Ammon's horn (tissue), 1 donor: ENCODE results near the gene RAMP2.
"Not testable (repeated sequence)": the region's sequence is repeated elsewhere in the genome, so short reads cannot be mapped to it uniquely, and the experiment has no call there.

Source experiments
- DNase-seq: peaks from one replicate; pipeline ENCODE4 v3.0.0-alpha.2; 2016; ENCODE audit warnings: low spot score

RAMP2 gene

DNA sequence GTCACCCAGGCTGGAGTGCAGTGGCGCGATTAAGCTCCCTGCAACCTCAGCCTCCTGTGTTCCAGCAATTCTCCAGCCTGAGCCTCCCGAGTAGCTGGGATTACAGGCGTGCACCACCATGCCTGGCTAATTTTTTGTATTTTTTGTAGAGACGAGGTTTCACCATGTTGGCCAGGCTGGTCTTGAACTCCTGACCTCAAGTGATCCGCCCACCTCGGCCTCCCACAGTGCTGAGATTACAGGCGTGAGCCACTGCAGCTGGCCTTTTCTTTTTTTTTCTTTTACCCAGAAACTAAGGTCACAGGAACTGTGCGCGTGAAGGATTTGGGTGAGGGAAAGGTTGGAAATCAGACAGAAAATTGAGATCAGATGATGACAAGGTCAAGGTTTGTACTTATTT lies 8.9 kb downstream of the RAMP2 start:
- DNase-seq, result not testable (repeated sequence)

DNA sequence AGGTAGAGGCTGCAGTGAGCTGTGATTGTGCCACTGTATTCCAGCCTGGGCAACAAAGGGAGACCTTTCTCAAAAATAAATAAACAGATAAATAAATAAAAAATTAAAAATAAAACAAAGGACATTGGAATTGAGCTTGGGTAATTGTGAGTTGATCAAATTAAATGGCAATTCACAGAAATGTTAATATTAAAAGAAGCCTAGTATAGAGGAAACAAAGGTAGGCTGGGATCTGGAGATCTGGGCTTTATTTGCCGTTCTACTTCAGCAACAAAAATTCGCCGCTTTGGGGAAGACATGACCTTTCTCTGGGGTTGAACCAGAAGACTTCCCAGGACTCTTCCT lies 11.9 kb downstream of the RAMP2 start:
- no peak for DNase-seq

DNA sequence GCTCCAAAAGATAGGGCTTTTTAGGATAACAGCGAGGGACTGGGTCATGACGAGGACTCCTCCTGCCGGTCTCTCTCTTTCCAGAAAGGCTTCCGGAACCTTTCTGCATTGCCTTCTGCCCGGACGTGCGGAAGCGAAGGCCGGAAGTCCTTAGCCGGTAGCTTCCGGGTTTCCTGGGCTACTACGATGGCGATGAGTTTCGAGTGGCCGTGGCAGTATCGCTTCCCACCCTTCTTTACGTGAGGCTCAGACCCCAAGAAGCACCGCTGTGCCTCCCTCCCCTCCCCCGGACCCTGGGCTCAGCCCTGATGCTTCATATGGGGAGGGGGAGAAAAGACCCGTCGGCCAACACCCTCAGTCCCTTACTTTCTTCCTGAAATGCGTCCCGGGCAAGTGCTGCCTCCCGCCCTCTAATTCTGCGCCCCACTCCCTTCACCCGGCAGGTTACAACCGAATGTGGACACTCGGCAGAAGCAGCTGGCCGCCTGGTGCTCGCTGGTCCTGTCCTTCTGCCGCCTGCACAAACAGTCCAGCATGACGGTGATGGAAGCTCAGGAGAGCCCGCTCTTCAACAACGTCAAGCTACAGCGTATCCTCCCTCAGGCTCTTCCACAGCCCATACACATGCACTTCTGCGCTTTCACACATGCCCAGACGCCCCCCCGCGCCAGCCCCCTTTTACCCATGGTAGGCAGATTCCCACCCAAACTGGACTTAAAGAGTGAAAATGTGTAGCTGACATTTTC lies 12.4 kb downstream of the RAMP2 start, which contains the start of gene VPS25:
VPS25 (plus strand) TSS at position 160 of the 746 bp plus-strand sequence; CDS start at position 187, 27 bp downstream.
- peak; percentile 87 for DNase-seq

DNA sequence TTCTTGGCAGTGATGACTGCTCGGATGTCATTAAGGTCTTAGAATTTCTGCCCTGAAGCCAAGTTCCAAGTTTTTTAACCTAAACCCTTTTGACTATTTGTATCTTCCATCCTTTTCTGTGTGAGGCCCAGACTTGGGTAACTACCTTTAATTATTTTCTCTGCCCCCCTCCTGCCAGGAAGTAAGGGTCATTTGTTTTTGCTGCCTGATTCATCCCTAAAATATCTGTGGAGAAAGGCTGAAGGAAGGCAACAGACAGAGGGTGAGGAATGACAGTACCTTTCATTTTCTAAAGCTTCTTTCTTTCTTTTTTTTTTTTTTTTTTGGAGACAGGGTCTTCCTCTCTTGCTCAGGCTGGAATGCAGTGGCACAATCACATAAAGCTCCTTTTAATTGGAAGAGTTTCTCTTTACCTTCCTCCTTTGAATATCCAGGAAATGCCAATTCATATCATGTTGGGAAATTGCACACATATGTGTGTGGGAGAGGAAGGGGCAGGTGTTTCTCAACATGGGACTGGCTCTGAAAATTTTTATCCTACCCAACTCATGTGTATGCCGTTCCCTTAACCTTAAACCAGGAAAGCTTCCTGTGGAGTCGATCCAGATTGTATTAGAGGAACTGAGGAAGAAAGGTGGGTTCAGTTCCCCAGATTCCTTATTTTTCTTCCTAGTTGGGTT lies 13.2 kb downstream of the RAMP2 start:
- no peak for DNase-seq

DNA sequence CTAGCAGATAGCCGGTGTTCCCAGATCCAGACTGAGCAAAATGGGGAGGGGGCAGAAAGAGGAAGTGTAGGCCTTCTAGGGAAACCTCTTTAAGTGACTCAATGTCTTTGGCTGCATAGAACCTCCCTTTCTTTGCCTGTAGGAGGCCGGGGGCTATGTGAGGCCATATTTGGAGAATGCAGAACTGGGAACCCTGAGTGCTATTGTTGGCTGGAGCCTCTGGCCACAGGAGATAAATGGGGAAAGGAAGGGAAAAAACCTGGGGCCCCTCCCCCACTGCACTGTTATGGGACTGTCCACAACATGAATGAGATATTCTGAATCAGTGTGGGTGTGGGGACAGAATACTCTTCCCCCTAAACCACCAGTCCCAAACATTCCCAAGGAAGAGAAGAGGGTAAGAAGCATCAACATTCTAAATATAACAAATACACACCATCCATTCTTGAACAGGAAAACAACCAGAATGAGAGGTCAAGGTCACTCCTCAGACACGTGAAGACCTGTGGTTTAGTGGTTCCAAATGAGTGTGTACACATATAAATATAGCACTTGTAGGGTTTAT lies 14.6 kb downstream of the RAMP2 start:
- no peak for DNase-seq

DNA sequence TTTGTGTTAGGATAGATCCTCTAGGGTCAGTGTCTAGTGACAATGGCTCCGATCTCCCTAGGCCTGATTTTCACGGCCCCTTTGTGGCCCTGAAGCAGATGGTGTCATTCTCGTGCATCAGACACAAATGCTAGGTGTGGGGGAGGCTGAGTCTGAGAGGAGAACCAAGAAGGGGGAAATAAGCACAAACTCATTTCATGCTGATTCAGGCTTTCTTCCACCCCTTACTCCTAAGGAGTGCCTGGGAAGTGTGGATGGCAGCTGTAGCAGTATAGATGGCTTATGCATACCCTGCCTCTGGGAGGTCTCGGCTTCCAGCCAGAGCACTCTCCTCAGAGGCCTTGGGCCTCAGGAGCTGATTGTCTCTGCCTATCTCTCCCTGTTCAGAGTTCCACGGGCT lies 17.5 kb downstream of the RAMP2 start:
- no peak for DNase-seq

DNA sequence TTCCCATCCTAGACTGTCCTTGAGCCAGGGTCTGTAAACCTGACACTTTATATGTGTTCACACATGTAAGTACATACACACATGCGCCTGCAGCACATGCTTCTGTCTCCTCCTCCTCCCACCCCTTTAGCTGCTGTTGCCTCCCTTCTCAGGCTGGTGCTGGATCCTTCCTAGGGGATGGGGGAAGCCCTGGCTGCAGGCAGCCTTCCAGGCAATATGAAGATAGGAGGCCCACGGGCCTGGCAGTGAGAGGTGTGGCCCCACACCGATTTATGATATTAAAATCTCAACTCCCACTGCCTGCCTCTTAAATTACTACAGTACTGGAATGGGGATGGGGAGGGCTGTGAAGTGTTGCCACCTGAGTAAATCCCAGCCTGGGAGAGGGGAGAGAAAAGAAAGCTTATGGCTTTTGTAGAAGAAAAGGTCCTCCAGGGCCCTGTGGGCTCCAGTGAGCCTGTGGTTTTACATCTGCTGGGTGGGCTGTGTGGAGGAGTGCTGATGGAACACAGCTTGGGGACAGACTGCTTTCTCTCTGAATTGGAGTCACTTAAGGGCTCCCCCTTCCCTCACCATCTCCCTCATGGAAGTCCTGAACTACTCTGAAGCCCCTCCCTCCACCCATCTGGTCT lies 18.4 kb downstream of the RAMP2 start:
- no peak for DNase-seq

DNA sequence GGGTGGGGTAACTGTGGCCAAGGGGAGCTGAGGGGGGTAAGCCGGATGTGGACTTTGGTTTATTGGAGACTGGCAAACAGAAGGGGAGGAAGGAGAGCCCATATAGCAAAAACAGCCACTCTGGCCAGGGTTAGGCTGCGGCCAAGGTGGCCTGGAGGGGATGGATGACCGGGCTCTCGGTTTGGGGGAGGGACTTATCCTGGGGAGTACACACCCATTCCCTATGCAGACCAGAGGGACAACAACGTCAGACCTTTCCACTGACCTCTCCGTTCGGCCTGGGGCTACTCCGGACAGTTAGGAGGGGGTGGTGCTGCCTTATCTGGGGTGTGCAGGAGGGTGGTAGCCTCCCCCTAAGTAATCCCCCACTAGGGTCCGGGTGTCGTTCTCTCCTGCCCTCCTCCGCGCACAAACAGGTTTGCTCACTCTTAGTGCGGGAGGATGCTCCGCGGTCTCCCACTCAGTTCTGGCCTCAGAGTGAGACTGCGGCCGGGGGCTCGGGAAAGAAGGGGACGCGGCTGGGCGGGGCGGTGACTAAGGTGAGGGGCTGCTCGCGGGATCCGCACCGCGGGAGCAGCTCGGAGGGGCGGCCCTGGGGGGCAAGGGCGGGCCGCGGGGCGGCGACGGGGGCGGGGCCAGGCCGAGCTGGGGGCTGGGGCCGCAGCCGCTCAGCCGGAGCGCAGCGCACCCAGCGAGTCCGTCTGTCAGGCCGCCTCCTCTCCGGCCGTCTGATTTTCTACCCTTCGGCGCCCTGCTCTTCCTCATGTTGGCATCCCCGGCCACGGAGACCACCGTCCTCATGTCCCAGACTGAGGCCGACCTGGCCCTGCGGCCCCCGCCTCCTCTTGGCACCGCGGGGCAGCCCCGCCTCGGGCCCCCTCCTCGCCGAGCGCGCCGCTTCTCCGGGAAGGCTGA lies 19.2 kb downstream of the RAMP2 start, which contains the start of gene WNK4:
WNK4 (plus strand) TSS at position 675 of the 915 bp plus-strand sequence; CDS start at position 764, 89 bp downstream.
- DNase-seq, result no peak

DNA sequence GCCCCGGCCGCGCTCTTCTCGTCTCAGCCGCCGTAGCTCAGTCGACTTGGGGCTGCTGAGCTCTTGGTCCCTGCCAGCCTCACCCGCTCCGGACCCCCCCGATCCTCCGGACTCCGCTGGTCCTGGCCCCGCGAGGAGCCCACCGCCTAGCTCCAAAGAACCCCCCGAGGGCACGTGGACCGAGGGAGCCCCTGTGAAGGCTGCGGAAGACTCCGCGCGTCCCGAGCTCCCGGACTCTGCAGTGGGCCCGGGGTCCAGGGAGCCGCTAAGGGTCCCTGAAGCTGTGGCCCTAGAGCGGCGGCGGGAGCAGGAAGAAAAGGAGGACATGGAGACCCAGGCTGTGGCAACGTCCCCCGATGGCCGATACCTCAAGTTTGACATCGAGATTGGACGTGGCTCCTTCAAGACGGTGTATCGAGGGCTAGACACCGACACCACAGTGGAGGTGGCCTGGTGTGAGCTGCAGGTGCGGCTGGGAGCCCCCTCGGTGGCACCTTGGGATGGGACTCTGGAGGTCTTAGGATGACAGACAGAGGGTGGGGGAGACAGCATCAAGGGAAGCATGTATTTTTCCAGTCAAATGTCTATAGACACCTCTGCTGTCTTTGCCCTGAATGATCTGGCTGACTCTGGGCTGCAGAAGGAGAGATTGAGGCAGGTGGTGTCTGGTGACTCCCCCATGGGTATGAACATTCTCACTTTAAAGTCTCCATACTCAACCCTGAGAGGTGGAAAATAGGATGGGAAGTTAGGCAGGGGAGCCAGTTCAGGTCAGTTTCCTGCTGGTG lies 20.0 kb downstream of the RAMP2 start:
- DNase-seq, result no peak

DNA sequence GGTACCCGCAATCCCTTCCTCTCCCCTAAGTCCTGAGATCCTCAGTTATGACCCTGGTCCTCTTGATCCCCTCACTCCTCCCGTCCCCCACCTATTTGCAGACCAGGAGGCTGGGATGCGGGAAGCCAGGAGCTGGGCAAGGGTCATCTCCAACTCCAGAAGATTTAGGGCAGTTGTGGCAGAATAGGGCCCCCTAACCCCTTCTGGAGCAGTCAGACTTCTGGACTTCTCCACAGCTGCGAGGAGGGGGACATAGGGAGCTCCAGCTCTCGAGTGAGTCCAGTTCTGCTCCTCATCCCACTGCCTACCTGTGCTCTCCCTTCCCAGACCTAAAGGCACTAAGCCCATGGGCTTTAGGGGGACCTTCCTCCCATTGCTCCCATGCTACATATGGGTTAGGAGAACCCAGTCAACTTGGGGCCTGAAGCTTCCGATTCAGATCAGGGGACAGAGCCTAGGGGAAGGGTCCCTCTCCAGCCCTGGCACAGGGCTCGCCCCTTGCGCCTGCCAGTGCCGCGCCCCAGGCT lies 20.7 kb downstream of the RAMP2 start:
- DNase-seq, result no peak

DNA sequence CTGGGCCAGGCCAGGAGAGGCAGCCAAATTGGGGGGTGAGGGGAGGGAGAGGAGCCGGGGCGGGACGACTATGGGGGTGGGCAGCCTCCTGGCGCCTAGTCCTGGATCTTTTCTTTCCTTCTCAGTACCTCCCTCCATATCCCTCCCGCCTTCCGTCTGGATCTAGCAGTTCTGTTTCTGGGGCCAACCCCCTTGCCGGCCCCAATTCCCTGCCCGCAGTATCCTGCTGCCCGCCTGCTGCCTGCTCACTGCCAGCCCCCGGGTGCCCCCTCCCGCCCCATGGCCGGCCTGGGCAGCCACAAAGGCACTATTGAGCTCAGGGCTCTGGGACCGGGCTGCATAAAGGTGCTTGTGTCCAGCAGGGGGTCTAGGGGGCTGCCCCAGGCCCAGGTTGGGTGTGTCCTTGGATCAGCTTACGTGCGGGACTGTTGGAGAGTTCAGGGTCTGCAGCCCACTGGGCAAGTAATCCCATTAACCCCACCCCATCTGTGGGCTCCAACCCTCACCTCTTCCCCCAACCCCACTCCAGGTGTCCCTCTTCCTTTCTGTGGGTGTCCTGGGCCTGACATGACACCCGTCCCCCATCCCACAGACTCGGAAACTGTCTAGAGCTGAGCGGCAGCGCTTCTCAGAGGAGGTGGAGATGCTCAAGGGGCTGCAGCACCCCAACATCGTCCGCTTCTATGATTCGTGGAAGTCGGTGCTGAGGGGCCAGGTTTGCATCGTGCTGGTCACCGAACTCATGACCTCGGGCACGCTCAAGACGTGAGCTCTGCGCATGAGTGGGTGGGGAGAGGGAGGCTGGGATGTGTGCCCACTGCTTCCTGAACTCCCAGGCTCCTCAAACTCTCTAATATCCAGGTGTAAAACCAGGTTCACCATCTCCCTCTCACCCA lies 21.4 kb downstream of the RAMP2 start:
- DNase-seq, result no peak

DNA sequence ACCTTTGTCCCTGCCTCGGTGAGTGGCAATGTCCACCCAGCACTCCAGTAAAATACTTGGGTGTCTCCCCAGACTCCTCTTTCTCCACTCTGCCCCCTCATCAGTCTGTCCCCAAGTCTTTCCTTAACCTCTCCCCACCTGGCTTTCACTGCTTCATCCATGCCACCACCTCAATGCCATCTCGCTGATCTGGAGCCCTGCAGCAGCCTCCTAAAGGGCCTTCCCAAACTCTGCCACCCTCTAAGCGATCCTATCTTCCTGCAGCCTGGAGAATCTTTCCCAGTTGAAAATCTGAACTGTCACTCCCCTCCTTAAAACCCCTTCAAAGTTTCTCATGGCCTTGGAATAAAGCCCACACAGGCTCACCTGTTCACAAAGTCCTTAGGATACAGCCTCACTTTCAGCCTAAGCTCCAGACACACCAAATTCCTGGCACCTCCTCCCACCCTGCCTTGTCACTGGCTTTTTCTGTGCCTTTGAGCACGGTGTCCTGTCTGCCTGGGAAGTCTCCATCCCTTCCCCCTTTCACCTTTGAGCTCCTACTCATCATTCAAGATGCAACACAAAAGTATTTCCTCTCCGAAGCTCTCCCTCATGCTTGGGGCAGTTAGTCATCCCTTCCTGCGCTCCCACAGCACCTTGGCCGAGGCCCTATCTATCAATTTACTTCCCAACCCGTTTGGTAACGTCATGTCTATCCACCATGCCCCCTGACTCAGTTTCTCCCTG lies 22.2 kb downstream of the RAMP2 start:
- DNase-seq, result no peak

DNA sequence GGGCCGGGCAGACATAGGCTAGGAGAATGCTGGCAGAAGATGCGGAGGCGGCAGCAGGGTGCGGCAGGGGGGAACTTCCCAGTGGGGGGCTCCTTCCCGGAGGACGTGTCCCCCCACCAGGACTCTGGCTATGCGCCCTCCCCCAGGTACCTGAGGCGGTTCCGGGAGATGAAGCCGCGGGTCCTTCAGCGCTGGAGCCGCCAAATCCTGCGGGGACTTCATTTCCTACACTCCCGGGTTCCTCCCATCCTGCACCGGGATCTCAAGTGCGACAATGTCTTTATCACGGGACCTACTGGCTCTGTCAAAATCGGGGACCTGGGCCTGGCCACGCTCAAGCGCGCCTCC lies 22.7 kb downstream of the RAMP2 start:
- DNase-seq, result no peak

DNA sequence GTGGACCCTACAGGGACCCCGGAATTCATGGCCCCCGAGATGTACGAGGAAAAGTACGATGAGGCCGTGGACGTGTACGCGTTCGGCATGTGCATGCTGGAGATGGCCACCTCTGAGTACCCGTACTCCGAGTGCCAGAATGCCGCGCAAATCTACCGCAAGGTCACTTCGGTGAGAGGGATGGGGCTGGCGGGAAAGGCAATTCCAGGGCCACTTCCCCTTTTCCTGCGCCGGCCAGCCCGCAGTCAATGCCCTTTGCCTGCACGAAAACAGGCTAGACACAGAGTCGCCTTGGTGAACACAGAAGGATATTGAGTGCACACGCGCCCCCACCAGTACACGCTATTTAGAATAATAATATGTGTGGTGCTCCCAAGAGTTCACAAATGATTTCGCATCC lies 23.4 kb downstream of the RAMP2 start:
- no peak for DNase-seq

DNA sequence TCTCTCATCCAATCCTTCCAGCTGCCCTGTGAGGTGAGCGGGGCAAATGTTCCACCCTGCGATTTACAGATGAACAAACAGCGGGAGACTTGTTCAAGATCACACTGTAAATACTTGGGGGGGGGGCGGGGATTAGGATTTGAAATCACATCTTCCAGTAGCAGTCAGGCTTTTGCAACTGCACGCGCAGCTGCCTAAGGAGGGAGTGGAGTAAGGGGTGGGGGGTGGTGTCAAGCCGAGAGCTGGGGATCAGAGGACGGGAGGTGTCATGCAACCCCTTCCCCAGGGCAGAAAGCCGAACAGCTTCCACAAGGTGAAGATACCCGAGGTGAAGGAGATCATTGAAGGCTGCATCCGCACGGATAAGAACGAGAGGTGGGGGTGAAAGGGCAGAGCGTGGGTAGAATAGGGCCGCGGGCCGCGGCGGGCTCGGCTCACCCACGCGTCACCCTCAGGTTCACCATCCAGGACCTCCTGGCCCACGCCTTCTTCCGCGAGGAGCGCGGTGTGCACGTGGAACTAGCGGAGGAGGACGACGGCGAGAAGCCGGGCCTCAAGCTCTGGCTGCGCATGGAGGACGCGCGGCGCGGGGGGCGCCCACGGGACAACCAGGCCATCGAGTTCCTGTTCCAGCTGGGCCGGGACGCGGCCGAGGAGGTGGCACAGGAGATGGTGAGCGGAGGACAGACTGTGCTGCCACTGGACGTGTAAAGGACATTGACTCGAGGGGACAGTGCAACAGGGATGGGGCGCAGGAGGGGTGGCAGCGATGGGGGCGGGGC lies 24.0 kb downstream of the RAMP2 start:
- DNase-seq, result no peak

DNA sequence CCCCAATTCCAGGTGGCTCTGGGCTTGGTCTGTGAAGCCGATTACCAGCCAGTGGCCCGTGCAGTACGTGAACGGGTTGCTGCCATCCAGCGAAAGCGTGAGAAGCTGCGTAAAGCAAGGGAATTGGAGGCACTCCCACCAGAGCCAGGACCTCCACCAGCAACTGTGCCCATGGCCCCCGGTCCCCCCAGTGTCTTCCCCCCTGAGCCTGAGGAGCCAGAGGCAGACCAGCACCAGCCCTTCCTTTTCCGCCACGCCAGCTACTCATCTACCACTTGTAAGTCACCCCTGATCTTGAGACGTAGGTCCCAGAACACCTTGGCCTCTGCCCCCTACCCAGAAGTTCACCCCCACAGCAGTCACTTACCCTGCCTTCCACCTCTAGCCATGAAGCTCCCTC lies 26.2 kb downstream of the RAMP2 start:
- no peak for DNase-seq

DNA sequence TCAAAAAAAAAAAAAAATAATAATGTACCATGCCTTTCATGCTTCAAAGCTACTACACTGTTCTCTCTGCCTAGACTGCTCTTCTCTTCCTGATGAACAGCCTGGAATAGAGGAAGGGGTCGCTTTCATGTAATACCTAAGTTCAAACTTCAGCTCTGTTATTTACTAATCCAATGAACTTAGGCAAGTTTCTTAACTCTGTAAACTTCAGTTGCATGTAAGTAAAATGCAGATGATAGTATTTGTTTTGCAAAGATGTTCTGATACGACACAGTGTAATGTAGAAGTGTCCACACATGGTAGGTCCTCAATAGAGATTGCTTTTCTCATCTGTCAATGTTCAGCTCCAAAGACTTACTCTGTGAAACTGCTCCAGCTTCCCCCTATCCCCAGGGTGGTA lies 30.9 kb downstream of the RAMP2 start:
- no peak for DNase-seq

DNA sequence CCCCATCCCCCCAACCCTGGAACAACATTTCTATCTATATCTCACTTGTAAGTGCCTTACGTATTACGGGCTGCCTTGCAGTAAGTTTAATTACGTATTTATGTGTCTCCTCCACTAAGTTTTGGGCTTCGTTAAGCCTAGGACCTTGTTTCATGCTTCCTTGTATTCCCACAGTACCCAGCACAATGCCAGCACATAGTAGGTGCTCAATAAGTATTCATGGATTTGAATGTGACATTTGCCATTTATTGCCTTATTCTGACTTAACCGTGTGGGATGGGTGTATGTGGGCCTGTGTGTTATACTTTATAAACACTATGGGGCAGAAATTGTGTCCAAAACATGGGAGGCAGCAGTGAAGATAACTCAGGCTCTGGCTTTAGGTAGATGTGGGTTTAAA lies 31.5 kb downstream of the RAMP2 start:
- DNase-seq, result no peak
